A549 (cell line): ENCODE data around the gene ANTXR2. TPM values are rescaled to one million over a fixed set of nuclear protein-coding genes. Genes with fewer than 3 reads are reported as not detected.

Source experiments
- ATAC-seq, 2 experiments: fragments of 200-7000 bp in 1 of 2; fragments of >200 bp in 1 of 2; cut with Nextera tagmentation in 1 of 2; cut with Tn5 transposase in 1 of 2; 3 replicates each; pipeline versions ENCODE4 v1.8.0 to v1.9.1; 2018 to 2020; ENCODE audit warnings: mild to moderate bottlenecking in 1 of 2, moderate library complexity in 1 of 2
- CTCF ChIA-PET: fragments of 300-600 bp; sonication (Branson Sonifier 250); formaldehyde crosslinking; extraction: SDS; loops from one replicate; lab custom pipeline; 2021; ENCODE audit warnings: antibody characterized with exemption, inconsistent platforms; lab: Yijun Ruan, JAX
- POLR2A ChIA-PET: fragments of 350-600 bp; formaldehyde crosslinking; extraction: SDS; loops from one replicate; lab custom pipeline; 2021; ENCODE audit warnings: antibody characterized with exemption, inconsistent platforms; lab: Yijun Ruan, JAX
- DNase-seq, 2 experiments: peaks; one replicate each; pipeline versions ENCODE4 v3.0.0 to v3.0.0-alpha.2; 2011 to 2016; ENCODE audit warnings: low read depth in 1 of 2, low spot score in 1 of 2
- FAIRE-seq: peaks from 2 replicates; lab custom pipeline; 2011; peaks lifted over from hg19 to GRCh38; lab: Jason Lieb, UNC
- H3K27ac ChIP-seq, 2 experiments: fragments of >200 bp; sonication (Bioruptor Twin); formaldehyde crosslinking; 3 replicates each; pipeline ENCODE4 v1.5.1; 2016 to 2017
- H3K4me1 ChIP-seq: fragments of >200 bp; sonication (Bioruptor Twin); formaldehyde crosslinking; 3 replicates; pipeline ENCODE4 v1.6.1; 2016
- H3K4me2 ChIP-seq: fragments of >200 bp; sonication (Bioruptor Twin); formaldehyde crosslinking; 3 replicates; pipeline ENCODE4 v1.6.1; 2016
- H3K4me3 ChIP-seq: fragments of >200 bp; sonication (Bioruptor Twin); formaldehyde crosslinking; 3 replicates; pipeline ENCODE4 v1.5.1; 2016
- H3K9me3 ChIP-seq: fragments of >200 bp; sonication (Bioruptor Twin); formaldehyde crosslinking; 3 replicates; pipeline ENCODE4 v1.6.1; 2016
- CEBPB ChIP-seq, 2 experiments: fragments of >200 bp in 1 of 2; sonication (Bioruptor Twin) in 1 of 2; formaldehyde crosslinking in 1 of 2; IDR thresholded peaks; 2 replicates each; pipeline ENCODE4 v1.6.1; 2012 to 2016
- CHD2 ChIP-seq: fragments of 150-350 bp; IDR thresholded peaks from 2 replicates; pipeline ENCODE4 v1.6.1; 2014; ENCODE audit warnings: low read length; ENCODE audit not compliant: partially characterized antibody
- CHD4 ChIP-seq: fragments of 200-600 bp; sonication (generic); IDR thresholded peaks from 2 replicates; pipeline ENCODE4 v1.6.1; 2016; ENCODE audit warnings: antibody characterized with exemption, mild to moderate bottlenecking, borderline replicate concordance
- FOSL2 ChIP-seq, 2 experiments: fragments of 450-650 bp in 1 of 2; fragments of >200 bp in 1 of 2; sonication (Bioruptor Twin) in 1 of 2; formaldehyde crosslinking; IDR thresholded peaks; 2 replicates each; pipeline versions ENCODE4 v1.5.0 to v1.6.1; 2016 to 2020; ENCODE audit warnings: mild to moderate bottlenecking in 1 of 2, moderate library complexity in 1 of 2
- FOXS1 ChIP-seq: fragments of 250-450 bp; sonication (Bioruptor Pico); IDR thresholded peaks from 2 replicates; pipeline ENCODE4 v1.5.0; 2020; ENCODE audit warnings: mild to moderate bottlenecking, moderate library complexity
- GATA3 ChIP-seq: IDR thresholded peaks from 2 replicates; pipeline ENCODE4 v1.6.1; 2012; ENCODE audit warnings: borderline replicate concordance
- HMGXB4 ChIP-seq: fragments of 250-450 bp; sonication (Bioruptor Pico); IDR thresholded peaks from 2 replicates; pipeline ENCODE4 v1.5.0; 2021; ENCODE audit warnings: mild to moderate bottlenecking, moderate library complexity, borderline replicate concordance
- HOXB13 ChIP-seq: fragments of 250-450 bp; sonication (Bioruptor Pico); IDR thresholded peaks from 2 replicates; pipeline ENCODE4 v1.5.0; 2020; ENCODE audit warnings: low read depth, mild to moderate bottlenecking, moderate library complexity
- KDM1A ChIP-seq: fragments of 200-600 bp; sonication (generic); IDR thresholded peaks from 2 replicates; pipeline ENCODE4 v1.6.1; 2016; ENCODE audit warnings: low read depth, mild to moderate bottlenecking
- PHF8 ChIP-seq: fragments of 200-600 bp; sonication (generic); IDR thresholded peaks from 2 replicates; pipeline ENCODE4 v1.6.1; 2016; ENCODE audit warnings: low read depth, mild to moderate bottlenecking, antibody characterized with exemption, moderate library complexity, borderline replicate concordance
- POLR2AphosphoS2 ChIP-seq: conservative IDR thresholded peaks from 2 replicates; pipeline ENCODE4 v1.6.1; 2012; ENCODE audit warnings: low read length, improper control_type of control experiment, inconsistent platforms
- RAD21 ChIP-seq, 2 experiments: fragments of >200 bp in 1 of 2; sonication (Bioruptor Twin) in 1 of 2; formaldehyde crosslinking in 1 of 2; IDR thresholded peaks in 1 of 2; conservative IDR thresholded peaks in 1 of 2; 2 replicates in 1 of 2; 3 replicates in 1 of 2; pipeline ENCODE4 v1.6.1; 2012 to 2018; ENCODE audit warnings: inconsistent platforms in 1 of 2
- RARB ChIP-seq: fragments of 250-450 bp; sonication (Bioruptor Pico); IDR thresholded peaks from 2 replicates; pipeline ENCODE4 v1.8.0; 2021; ENCODE audit warnings: mild to moderate bottlenecking, moderate library complexity
- RCOR1 ChIP-seq: fragments of 150-350 bp; IDR thresholded peaks from 2 replicates; pipeline ENCODE4 v1.6.1; 2014; ENCODE audit warnings: antibody characterized with exemption, low read length, low read depth
- RFX5 ChIP-seq: fragments of 450-650 bp; IDR thresholded peaks from 2 replicates; pipeline ENCODE4 v1.7.1; 2014; ENCODE audit warnings: antibody characterized with exemption, mild to moderate bottlenecking, moderate library complexity
- SREBF2 ChIP-seq: fragments of 450-650 bp; IDR thresholded peaks from 2 replicates; pipeline ENCODE4 v1.6.1; 2014; ENCODE audit warnings: mild to moderate bottlenecking, moderate library complexity
- USF2 ChIP-seq: fragments of 450-650 bp; IDR thresholded peaks from 2 replicates; pipeline ENCODE4 v1.6.1; 2014; ENCODE audit warnings: antibody characterized with exemption
- ZC3H11A ChIP-seq: fragments of 450-650 bp; IDR thresholded peaks from 2 replicates; pipeline ENCODE4 v1.6.1; 2014; ENCODE audit warnings: antibody characterized with exemption, mild to moderate bottlenecking
- ZFP36 ChIP-seq: fragments of 450-650 bp; IDR thresholded peaks from 2 replicates; pipeline ENCODE4 v1.6.1; 2014; ENCODE audit warnings: borderline replicate concordance; ENCODE audit not compliant: partially characterized antibody
- ZNF302 ChIP-seq: fragments of 250-450 bp; sonication (Bioruptor Pico); IDR thresholded peaks from 2 replicates; pipeline ENCODE4 v1.9.0; 2021; ENCODE audit warnings: inconsistent platforms, mild to moderate bottlenecking, moderate library complexity
- WGBS: methylation state at CpG from one replicate; pipeline ENCODE4 v1.1.6; 2017; ENCODE audit errors: missing lambda C conversion rate; 5-methylcytosine and 5-hydroxymethylcytosine counted together
- polyA plus RNA-seq, 4 experiments: library from polyadenylated mRNA; depleted of rRNA in 3 of 4; stranded (reverse); fragments of >200 nt; fragmentation: RNase III in 1 of 4; extraction: RNeasy Plus Mini Kit Qiagen cat#74134 plus additional on column Dnase treatment in 1 of 4; gene quantifications; 2 replicates in 3 of 4; 3 replicates in 1 of 4; pipeline ENCODE4 v1.2.3, GENCODE V29; 2011 to 2017
- TF ChIP-seq, protein P1 (sequence below): fragments of >200 bp; sonication (Bioruptor Twin); formaldehyde crosslinking; IDR thresholded peaks from 3 replicates; pipeline ENCODE4 v1.5.1; 2016
- TF ChIP-seq, protein P2 (sequence below): IDR thresholded peaks from 2 replicates; pipeline ENCODE4 v1.6.1; 2012; ENCODE audit warnings: low read depth, borderline replicate concordance
- TF ChIP-seq, protein P3 (sequence below): fragments of >200 bp; sonication (Bioruptor Twin); formaldehyde crosslinking; IDR thresholded peaks from 3 replicates; pipeline ENCODE4 v1.6.1; 2016

ANTXR2 gene
- polyA plus RNA-seq, 2 of the 4 experiments (the other 2 are of a cell fraction): 2.3 to 3.0 TPM

DNA sequence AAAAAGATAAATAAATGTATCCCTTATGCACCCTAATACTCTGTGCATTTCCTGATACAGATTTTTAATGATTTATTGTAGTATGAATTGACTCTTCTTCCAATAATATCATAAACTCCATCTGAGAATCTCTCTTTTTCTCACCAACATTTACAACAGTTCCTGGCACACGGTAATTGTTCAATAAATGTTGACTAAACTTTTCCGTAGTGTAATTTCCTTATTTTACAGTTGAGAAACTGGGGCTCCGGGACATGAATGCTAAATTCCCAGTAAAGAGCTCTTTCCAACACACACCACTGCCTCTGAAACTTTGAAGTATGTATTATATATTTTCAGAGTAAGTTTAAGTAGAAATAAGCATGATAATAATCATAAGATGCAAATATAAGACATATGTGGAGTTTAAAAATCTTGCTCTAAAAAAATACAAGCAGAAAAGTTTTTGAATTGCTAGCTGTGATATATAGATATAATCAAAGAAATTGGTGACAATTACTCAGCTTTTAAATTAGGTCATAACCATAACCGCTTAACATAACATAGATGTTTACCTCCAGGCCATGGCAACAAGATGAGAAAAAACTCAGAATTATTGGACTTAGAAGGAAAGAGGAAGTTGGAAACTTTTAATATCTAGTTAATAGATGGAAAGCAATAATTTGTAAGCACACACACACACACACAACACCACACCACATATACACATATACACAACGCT is 28.2 kb upstream of the ANTXR2 start:
- H3K27ac ChIP-seq: no peak overlapping the region
- ATAC-seq: no peak

DNA sequence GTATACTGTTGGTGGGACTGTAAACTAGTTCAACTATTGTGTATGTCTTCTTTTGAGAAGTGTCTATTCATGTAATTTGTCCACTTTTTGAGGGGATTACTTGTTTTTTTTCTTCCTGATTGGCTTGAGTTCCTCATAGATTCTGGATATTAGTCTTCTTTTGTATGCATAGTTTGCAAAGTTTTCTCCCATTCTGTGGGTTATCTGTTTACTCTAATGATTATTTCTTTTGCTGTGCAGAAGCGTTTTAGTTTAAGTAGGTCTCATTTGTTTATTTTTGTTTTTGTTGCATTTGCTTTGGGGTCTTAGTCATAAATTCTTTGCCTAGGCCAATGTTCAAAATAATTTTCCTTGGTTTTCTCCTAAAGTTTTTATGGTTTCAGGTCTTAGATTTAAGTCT is 26.6 kb upstream of the ANTXR2 start:
- FAIRE-seq: no peak
- Histone ChIP-seq H3K4me3 (no peak overlapping the region), H3K27ac (no peak overlapping the region), H3K4me2 (no peak overlapping the region), H3K4me1 (no peaks in the 10 kb centered on the region), H3K9me3 (no peaks in the 10 kb centered on the region)
- no peak for DNase-seq
- CTCF ChIA-PET: no interaction called here
- 68% methylated on average over 1 of the region's 1 CpG for WGBS
- POLR2A ChIA-PET: no interaction called here
- ATAC-seq: no peak
- TF ChIP-seq SREBF2 (no peak), RAD21 (conservative IDR thresholded peaks at IDR 0.05 in 1 of 2, IDR thresholded peaks at IDR 0.05 in 1 of 2) (no peak), CHD2 (no peak), HOXB13 (CRISPR knock-in tag) (no peak), ZFP36 (no peak), USF2 (no peak), CHD4 (no peak), PHF8 (no peak), POLR2AphosphoS2 (no peak), ZNF302 (CRISPR knock-in tag) (no peak), CEBPB (IDR thresholded peaks at IDR 0.05) (no peak)
- TF ChIP-seq, protein P1, sequence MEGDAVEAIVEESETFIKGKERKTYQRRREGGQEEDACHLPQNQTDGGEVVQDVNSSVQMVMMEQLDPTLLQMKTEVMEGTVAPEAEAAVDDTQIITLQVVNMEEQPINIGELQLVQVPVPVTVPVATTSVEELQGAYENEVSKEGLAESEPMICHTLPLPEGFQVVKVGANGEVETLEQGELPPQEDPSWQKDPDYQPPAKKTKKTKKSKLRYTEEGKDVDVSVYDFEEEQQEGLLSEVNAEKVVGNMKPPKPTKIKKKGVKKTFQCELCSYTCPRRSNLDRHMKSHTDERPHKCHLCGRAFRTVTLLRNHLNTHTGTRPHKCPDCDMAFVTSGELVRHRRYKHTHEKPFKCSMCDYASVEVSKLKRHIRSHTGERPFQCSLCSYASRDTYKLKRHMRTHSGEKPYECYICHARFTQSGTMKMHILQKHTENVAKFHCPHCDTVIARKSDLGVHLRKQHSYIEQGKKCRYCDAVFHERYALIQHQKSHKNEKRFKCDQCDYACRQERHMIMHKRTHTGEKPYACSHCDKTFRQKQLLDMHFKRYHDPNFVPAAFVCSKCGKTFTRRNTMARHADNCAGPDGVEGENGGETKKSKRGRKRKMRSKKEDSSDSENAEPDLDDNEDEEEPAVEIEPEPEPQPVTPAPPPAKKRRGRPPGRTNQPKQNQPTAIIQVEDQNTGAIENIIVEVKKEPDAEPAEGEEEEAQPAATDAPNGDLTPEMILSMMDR: no peak
- TF ChIP-seq, protein P2, sequence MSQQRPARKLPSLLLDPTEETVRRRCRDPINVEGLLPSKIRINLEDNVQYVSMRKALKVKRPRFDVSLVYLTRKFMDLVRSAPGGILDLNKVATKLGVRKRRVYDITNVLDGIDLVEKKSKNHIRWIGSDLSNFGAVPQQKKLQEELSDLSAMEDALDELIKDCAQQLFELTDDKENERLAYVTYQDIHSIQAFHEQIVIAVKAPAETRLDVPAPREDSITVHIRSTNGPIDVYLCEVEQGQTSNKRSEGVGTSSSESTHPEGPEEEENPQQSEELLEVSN: no peak

More for the DNA sequence above, 28.2 kb upstream of the ANTXR2 start:
- TF ChIP-seq, protein P2: no peak
- TF ChIP-seq RCOR1 (no peak), ZC3H11A (no peak), GATA3 (no peak), KDM1A (no peak), RARB (no peak), CHD4 (no peak), HMGXB4 (CRISPR knock-in tag) (no peak), FOXS1 (CRISPR knock-in tag) (no peak), CEBPB (IDR thresholded peaks at IDR 0.05) (no peak), CHD2 (no peak), SREBF2 (no peak), POLR2AphosphoS2 (no peak), RFX5 (no peak), FOSL2 (IDR thresholded peaks at IDR 0.05) (no peak), FOSL2 (CRISPR knock-in tag; IDR thresholded peaks at IDR 0.05) (no peak)
- TF ChIP-seq, protein P3, sequence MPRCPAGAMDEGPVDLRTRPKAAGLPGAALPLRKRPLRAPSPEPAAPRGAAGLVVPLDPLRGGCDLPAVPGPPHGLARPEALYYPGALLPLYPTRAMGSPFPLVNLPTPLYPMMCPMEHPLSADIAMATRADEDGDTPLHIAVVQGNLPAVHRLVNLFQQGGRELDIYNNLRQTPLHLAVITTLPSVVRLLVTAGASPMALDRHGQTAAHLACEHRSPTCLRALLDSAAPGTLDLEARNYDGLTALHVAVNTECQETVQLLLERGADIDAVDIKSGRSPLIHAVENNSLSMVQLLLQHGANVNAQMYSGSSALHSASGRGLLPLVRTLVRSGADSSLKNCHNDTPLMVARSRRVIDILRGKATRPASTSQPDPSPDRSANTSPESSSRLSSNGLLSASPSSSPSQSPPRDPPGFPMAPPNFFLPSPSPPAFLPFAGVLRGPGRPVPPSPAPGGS: no peak
- TF ChIP-seq, protein P1: no peak
- H3K4me2 ChIP-seq: no peak overlapping the region
- H3K4me1 ChIP-seq: no peaks in the 10 kb centered on the region
- DNase-seq (no peak), FAIRE-seq (no peak)
- H3K4me3 ChIP-seq: no peak overlapping the region
- ChIA-PET CTCF (interaction anchor here (0.5 kb wide), 1 partner anchor 421 kb away, joined by 3 read pairs; no protein-coding TSS in a partner anchor), POLR2A (no interaction called here)
- WGBS: 72% methylated on average over 5 of the region's 5 CpGs
- no peaks in the 10 kb centered on the region for H3K9me3 ChIP-seq
